Astrocyte of the cerebellum (primary cell): ENCODE data around the gene MCM6.
A peak's percentile ranks its signal among the peaks of the same experiment; 100 is the strongest.

Experiments used
- DNase-seq: peaks from one replicate; pipeline ENCODE4 v3.0.0-alpha.2; 2011; ENCODE audit warnings: low read depth
- H3K4me3 ChIP-seq: 2 replicates; pipeline ENCODE4 v1.5.1; 2011; ENCODE audit warnings: mild to moderate bottlenecking, low read depth, low read length, moderate library complexity
- in situ Hi-C: cut with HindIII; loops from 2 replicates; pipeline ENCODE4 v1.10.0; 2017; ENCODE audit warnings: low sequenced_read_pairs
- TF ChIP-seq, protein P1 (sequence below): IDR thresholded peaks from 2 replicates; pipeline ENCODE4 v1.5.1; 2012; ENCODE audit warnings: low read length, low read depth, moderate library complexity, mild to moderate bottlenecking; ENCODE audit errors: missing control alignments

MCM6 gene

DNA sequence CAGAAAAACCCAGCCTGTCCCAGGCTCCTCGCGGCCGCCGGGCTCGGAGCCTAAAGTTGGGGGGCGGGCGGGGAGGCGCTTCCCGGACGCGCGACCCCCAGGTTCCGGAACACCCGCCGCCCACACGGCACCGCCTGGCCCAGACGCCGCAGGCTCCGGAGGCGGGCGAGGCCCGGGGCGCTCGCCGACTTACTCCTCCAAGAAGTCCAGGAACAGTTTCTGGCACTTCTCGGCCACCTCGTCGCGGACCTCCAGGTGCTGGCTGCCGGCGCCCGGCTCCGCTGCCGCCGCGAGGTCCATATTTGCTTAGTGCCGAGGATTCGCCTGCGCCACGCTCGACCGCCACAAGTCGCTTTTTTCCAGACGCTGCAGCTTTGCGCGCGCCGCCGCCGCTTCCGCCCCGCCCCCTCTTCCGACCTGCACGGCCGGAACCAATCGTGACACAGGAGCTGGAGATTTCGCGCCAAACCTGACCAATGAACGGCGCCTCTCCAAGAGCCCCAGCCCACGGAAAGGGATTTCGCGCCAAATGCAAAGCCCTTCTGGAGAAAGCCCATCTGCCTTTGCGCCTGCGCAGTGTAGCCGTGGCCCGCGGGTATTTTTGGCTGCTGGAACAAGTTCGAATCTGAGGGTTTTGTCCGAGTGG lies at the start of gene MCM6:
TSS of gene MCM6 (minus strand) at position 378 of the 646 bp plus-strand sequence. CDS start at position 300, 78 bp downstream.
- peak; percentile 99 for DNase-seq
- TF ChIP-seq, protein P1, sequence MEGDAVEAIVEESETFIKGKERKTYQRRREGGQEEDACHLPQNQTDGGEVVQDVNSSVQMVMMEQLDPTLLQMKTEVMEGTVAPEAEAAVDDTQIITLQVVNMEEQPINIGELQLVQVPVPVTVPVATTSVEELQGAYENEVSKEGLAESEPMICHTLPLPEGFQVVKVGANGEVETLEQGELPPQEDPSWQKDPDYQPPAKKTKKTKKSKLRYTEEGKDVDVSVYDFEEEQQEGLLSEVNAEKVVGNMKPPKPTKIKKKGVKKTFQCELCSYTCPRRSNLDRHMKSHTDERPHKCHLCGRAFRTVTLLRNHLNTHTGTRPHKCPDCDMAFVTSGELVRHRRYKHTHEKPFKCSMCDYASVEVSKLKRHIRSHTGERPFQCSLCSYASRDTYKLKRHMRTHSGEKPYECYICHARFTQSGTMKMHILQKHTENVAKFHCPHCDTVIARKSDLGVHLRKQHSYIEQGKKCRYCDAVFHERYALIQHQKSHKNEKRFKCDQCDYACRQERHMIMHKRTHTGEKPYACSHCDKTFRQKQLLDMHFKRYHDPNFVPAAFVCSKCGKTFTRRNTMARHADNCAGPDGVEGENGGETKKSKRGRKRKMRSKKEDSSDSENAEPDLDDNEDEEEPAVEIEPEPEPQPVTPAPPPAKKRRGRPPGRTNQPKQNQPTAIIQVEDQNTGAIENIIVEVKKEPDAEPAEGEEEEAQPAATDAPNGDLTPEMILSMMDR: no peak
- peak within 1 kb of the TSS; percentile 78 for H3K4me3 ChIP-seq
- in situ Hi-C loops: no loop called here

DNA sequence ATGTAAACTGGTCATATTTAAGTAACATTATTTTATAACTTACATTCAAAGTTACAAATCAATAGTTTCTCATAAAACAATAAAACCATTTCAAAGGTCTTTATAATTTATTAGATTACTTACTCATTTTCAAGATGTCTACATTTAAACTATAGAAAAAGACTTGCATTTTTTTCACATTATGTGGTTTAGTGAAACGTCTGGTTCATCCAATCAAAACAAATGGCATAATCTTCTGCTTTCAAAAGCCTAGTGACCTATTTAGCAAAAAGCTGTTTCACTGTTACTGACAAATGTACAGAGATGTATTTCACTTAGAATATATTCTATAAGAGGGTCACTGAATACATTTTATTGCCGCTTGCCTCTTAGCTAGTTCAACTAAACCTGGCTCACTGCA lies 49.3 kb upstream of the MCM6 start:
- no peak overlapping the region for H3K4me3 ChIP-seq
- in situ Hi-C loops: no loop called here
- no peak for DNase-seq
- TF ChIP-seq, protein P1: no peak

DNA sequence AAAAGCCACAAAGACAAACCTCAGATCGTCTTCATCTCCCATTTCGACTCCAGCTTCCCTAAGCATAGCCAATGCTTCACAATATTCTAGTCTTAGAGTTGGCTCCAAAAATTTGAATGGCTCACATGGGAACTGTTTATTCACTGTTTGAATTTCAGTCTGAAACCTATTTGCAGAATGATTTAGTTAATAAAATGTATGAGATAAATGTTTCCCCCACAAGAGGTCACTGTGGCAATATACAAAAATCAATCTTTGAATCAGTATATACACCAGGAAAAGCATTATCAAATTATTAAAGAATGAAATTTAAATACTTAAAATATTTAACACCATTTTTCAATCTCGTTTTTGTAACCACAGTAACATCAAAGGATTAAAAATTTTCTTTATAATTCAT lies 40.0 kb upstream of the MCM6 start:
- in situ Hi-C loops: loop anchor here (25.0 kb wide), 1 partner anchor 446 kb away; no protein-coding TSS in a partner anchor
- H3K4me3 ChIP-seq: no peak overlapping the region
- DNase-seq: peak; percentile 37
- TF ChIP-seq, protein P1: no peak

DNA sequence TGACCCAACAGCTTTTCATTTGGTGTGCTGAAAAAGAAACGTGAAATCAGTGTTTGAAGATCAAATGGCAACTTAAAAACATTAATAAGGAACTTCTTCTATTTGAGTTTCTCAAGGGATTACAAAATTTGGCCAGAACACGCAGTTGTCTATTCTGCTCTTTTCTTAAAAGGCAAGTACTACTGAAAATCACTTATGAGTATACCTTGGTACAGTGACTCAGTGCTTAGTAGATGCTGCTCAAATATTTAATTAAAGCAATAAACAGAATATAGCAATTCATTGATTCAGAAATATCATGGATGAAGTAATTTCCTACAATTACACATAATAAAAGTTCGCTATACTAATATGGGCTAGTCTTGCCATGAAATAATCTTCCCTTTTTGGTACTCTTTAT lies 38.2 kb upstream of the MCM6 start:
- no peak overlapping the region for H3K4me3 ChIP-seq
- in situ Hi-C loops: loop anchor here (25.0 kb wide), 1 partner anchor 448 kb away; no protein-coding TSS in a partner anchor
- TF ChIP-seq, protein P1: no peak
- no peak for DNase-seq

DNA sequence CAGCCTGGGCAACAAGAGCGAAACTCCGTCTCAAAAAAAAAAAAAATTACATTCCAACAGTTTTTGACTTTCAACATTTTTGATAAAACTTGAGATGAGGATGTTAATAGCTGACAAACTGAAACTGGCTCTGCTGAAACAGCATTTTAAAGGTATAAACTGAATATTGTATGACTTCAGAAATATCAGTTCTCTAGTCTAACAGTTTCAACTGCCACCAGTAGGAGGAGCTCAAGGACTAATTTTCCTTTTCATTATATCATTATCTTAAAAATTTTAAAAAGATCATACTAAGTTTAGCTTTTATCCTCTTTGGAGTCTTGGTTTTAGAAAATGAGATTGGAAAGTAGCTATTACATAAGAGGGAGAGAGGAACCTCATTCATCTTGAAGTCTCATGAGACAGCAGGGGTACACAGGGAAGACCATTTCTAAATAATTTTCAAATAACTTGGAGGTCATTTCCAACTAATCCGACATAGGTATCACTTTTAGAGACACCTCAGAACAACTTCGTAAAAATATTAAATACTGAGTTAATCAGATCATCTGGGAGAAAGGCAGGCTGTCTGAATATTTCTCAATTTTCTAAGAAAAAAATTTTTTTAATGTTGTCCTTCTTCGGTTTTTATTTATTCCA lies 37.6 kb upstream of the MCM6 start:
- in situ Hi-C loops: loop anchor here (25.0 kb wide), 1 partner anchor 448 kb away; no protein-coding TSS in a partner anchor

DNA sequence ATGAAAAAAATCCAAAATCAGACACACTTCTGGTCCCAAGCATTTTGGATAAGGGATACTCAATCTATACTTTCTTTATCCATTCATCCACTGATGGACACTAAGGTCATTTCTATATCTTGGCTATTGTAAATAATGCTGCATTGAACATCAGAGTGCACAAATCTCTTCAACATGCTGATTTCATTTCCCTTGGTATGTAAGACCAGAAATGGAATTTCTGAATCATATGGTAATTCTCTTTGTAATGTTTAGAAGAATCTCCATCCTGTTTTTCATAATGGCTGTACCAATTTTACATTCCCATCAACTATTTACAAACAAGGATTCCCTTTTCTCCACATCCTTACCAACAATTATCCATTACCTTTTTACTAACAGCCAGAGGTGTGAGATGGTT lies 33.7 kb upstream of the MCM6 start:
- in situ Hi-C loops: loop anchor here (25.0 kb wide), 1 partner anchor 452 kb away; no protein-coding TSS in a partner anchor
- no peak overlapping the region for H3K4me3 ChIP-seq
- no peak for DNase-seq
- TF ChIP-seq, protein P1: no peak

More for the DNA sequence above, 37.6 kb upstream of the MCM6 start:
- TF ChIP-seq, protein P1: peak; percentile 59
- no peak overlapping the region for H3K4me3 ChIP-seq
- peak; percentile 34 for DNase-seq
